HEK293 (cell line): Measurements from ENCODE around the gene ARIH1.

ENCODE experiments used
- GFI1B ChIP-seq: fragments of 450-650 bp; formaldehyde crosslinking; IDR thresholded peaks from 2 replicates; pipeline ENCODE4 v1.5.1; 2016; ENCODE audit warnings: missing biosample characterization, missing genetic modification characterization
- KLF9 ChIP-seq: fragments of 450-650 bp; formaldehyde crosslinking; IDR thresholded peaks from 2 replicates; pipeline ENCODE4 v1.5.1; 2016; ENCODE audit warnings: missing biosample characterization, missing genetic modification characterization, low read depth
- OVOL3 ChIP-seq: fragments of 450-650 bp; formaldehyde crosslinking; IDR thresholded peaks from 2 replicates; pipeline ENCODE4 v1.5.1; 2016; ENCODE audit warnings: missing biosample characterization, missing genetic modification characterization
- SALL2 ChIP-seq: fragments of 450-650 bp; formaldehyde crosslinking; IDR thresholded peaks from 2 replicates; pipeline ENCODE4 v1.5.0; 2017; ENCODE audit warnings: missing biosample characterization, mild to moderate bottlenecking, missing genetic modification characterization, borderline replicate concordance
- SETDB1 ChIP-seq: IDR thresholded peaks from one replicate; pipeline ENCODE4 v1.6.1; 2017; ENCODE audit warnings: mild to moderate bottlenecking, low read length, moderate library complexity, mixed read lengths; ENCODE audit not compliant: insufficient read length
- SP7 ChIP-seq: fragments of 450-650 bp; formaldehyde crosslinking; IDR thresholded peaks from 2 replicates; pipeline ENCODE4 v1.5.1; 2016; ENCODE audit warnings: missing biosample characterization, missing genetic modification characterization
- ZBTB20 ChIP-seq: fragments of 450-650 bp; formaldehyde crosslinking; IDR thresholded peaks from 2 replicates; pipeline ENCODE4 v1.5.1; 2016; ENCODE audit warnings: missing biosample characterization, missing genetic modification characterization
- ZBTB8A ChIP-seq: fragments of 450-650 bp; formaldehyde crosslinking; IDR thresholded peaks from 2 replicates; pipeline ENCODE4 v1.5.1; 2016; ENCODE audit warnings: missing biosample characterization, missing genetic modification characterization
- ZFP3 ChIP-seq: fragments of 450-650 bp; formaldehyde crosslinking; IDR thresholded peaks from 2 replicates; pipeline ENCODE4 v1.5.1; 2016; ENCODE audit warnings: low read depth, missing biosample characterization, missing genetic modification characterization
- ZFP69B ChIP-seq: fragments of 450-650 bp; formaldehyde crosslinking; IDR thresholded peaks from 2 replicates; pipeline ENCODE4 v1.5.1; 2016; ENCODE audit warnings: missing biosample characterization, missing genetic modification characterization
- ZNF112 ChIP-seq: fragments of 450-650 bp; formaldehyde crosslinking; IDR thresholded peaks from 2 replicates; pipeline ENCODE4 v1.5.0; 2017; ENCODE audit warnings: missing biosample characterization, missing genetic modification characterization
- ZNF114 ChIP-seq: fragments of 450-650 bp; formaldehyde crosslinking; IDR thresholded peaks from 2 replicates; pipeline ENCODE4 v1.5.0; 2017; ENCODE audit warnings: missing biosample characterization, missing genetic modification characterization
- ZNF132 ChIP-seq: fragments of 450-650 bp; formaldehyde crosslinking; IDR thresholded peaks from 2 replicates; pipeline ENCODE4 v1.5.1; 2017; ENCODE audit warnings: missing biosample characterization, missing genetic modification characterization, borderline replicate concordance
- ZNF133 ChIP-seq: fragments of 450-650 bp; formaldehyde crosslinking; IDR thresholded peaks from 2 replicates; pipeline ENCODE4 v1.5.1; 2016; ENCODE audit warnings: missing biosample characterization, missing genetic modification characterization
- ZNF155 ChIP-seq: fragments of 450-650 bp; formaldehyde crosslinking; IDR thresholded peaks from 2 replicates; pipeline ENCODE4 v1.5.1; 2016; ENCODE audit warnings: missing biosample characterization, missing genetic modification characterization
- ZNF221 ChIP-seq: fragments of 450-650 bp; formaldehyde crosslinking; IDR thresholded peaks from 2 replicates; pipeline ENCODE4 v1.5.1; 2017; ENCODE audit warnings: missing biosample characterization, missing genetic modification characterization, borderline replicate concordance
- ZNF24 ChIP-seq: fragments of 450-650 bp; formaldehyde crosslinking; IDR thresholded peaks from 2 replicates; pipeline ENCODE4 v1.5.1; 2016; ENCODE audit warnings: missing biosample characterization, missing genetic modification characterization
- ZNF292 ChIP-seq: fragments of 450-650 bp; formaldehyde crosslinking; IDR thresholded peaks from 2 replicates; pipeline ENCODE4 v1.5.1; 2016; ENCODE audit warnings: low read depth, missing biosample characterization, missing genetic modification characterization, borderline replicate concordance
- ZNF341 ChIP-seq: fragments of 450-650 bp; formaldehyde crosslinking; IDR thresholded peaks from 2 replicates; pipeline ENCODE4; 2016; ENCODE audit warnings: low read depth, missing biosample characterization, missing genetic modification characterization
- ZNF366 ChIP-seq: fragments of 450-650 bp; formaldehyde crosslinking; conservative IDR thresholded peaks from 2 replicates; pipeline ENCODE4 v1.5.1; 2016; ENCODE audit warnings: missing biosample characterization, missing genetic modification characterization
- ZNF423 ChIP-seq: fragments of 450-650 bp; formaldehyde crosslinking; IDR thresholded peaks from 2 replicates; pipeline ENCODE4 v1.5.1; 2016; ENCODE audit warnings: missing biosample characterization, missing genetic modification characterization
- ZNF555 ChIP-seq: fragments of 450-650 bp; formaldehyde crosslinking; conservative IDR thresholded peaks from 2 replicates; pipeline ENCODE4 v1.5.1; 2017; ENCODE audit warnings: missing biosample characterization, mild to moderate bottlenecking, missing genetic modification characterization, inconsistent platforms
- ZNF571 ChIP-seq: fragments of 450-650 bp; formaldehyde crosslinking; IDR thresholded peaks from 2 replicates; pipeline ENCODE4 v1.5.0; 2017; ENCODE audit warnings: missing biosample characterization, missing genetic modification characterization
- ZNF624 ChIP-seq: fragments of 450-650 bp; formaldehyde crosslinking; IDR thresholded peaks from 2 replicates; pipeline ENCODE4 v1.5.1; 2017; ENCODE audit warnings: missing biosample characterization, missing genetic modification characterization
- ZNF670 ChIP-seq: fragments of 450-650 bp; formaldehyde crosslinking; IDR thresholded peaks from 2 replicates; pipeline ENCODE4 v1.5.1; 2016; ENCODE audit warnings: missing biosample characterization, missing genetic modification characterization, low read depth
- ZNF768 ChIP-seq: fragments of 450-650 bp; formaldehyde crosslinking; IDR thresholded peaks from 2 replicates; pipeline ENCODE4 v1.5.1; 2018; ENCODE audit warnings: missing biosample characterization, mild to moderate bottlenecking, missing genetic modification characterization
- ZNF843 ChIP-seq: fragments of 450-650 bp; formaldehyde crosslinking; IDR thresholded peaks from 2 replicates; pipeline ENCODE4 v1.5.1; 2016; ENCODE audit warnings: missing biosample characterization, missing genetic modification characterization
- TF ChIP-seq, protein P1 (sequence below): fragments of 450-650 bp; formaldehyde crosslinking; IDR thresholded peaks from 2 replicates; pipeline ENCODE4 v1.5.1; 2016; ENCODE audit warnings: missing biosample characterization, missing genetic modification characterization
- TF ChIP-seq, protein P2 (sequence below): fragments of 450-650 bp; formaldehyde crosslinking; IDR thresholded peaks from 2 replicates; pipeline ENCODE4 v1.5.1; 2016; ENCODE audit warnings: missing biosample characterization, missing genetic modification characterization
- TF ChIP-seq, protein P3 (sequence below): fragments of 450-650 bp; formaldehyde crosslinking; IDR thresholded peaks from 2 replicates; pipeline ENCODE4 v1.5.1; 2016; ENCODE audit warnings: missing biosample characterization, missing genetic modification characterization
- TF ChIP-seq, protein P4 (sequence below): fragments of 450-650 bp; formaldehyde crosslinking; IDR thresholded peaks from 2 replicates; pipeline ENCODE4 v1.5.1; 2017; ENCODE audit warnings: missing biosample characterization, missing genetic modification characterization
- TF ChIP-seq, protein P5 (sequence below): fragments of 450-650 bp; formaldehyde crosslinking; IDR thresholded peaks from 2 replicates; pipeline ENCODE4 v1.5.1; 2016; ENCODE audit warnings: missing biosample characterization, missing genetic modification characterization, low read depth

Gene ARIH1

DNA sequence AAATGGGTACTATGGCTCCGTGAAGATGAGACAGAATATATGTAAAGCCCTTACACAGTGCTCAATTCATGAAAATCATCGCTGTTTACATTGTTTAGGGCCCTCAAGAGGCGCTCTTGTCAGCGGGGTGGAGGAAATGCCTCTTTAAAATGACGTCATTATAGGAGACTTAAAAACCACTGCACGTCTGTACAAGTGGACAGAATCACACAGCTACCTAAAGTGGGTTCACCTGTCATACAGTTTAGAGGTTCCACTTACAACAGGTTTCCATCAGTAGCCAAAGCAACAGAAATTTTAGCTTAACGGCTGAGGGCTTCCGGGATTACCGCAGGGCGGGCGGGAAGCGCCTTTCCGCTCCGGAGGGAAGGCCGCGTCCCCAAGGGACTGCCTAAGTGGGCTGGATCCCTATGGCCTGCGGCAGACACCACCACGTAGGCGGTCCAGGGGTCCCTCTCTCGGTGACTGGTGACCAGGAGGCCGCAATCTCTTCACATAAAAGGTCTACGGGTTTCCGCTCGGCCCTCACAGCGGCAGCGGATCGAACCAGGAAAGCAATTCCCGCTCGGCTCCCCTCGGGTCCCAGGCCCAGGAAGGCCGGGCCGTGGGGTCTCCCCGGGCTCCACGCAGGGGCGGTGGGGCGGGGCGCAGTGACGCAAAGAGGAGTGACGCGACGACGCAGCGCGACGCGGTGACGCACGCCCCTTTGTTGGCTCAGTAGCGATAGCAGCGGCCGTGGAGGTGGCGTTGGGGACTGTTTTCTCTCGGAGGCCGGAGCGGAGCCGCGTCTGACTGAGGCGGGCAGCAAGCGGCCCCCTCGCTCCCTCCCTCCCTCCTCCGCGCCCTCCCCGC, at the start of gene ARIH1 (continued):
- TF ChIP-seq ZNF24 (tag by site-specific recombination) (peak; percentile 79), OVOL3 (tag by site-specific recombination) (peak; percentile 85), ZNF114 (no peak), KLF9 (tag by site-specific recombination) (peak; percentile 89), ZNF571 (tag by site-specific recombination) (no peak), SETDB1 (no peak), ZBTB8A (tag by site-specific recombination) (peak; percentile 91), ZNF221 (no peak), ZFP3 (tag by site-specific recombination) (no peak), ZNF670 (tag by site-specific recombination) (no peak), ZNF341 (tag by site-specific recombination) (peak; percentile 70), SP7 (peak; percentile 95), ZNF768 (peak; percentile 58), ZNF423 (tag by site-specific recombination) (peak; percentile 95), ZNF155 (tag by site-specific recombination) (no peak), ZNF112 (tag by site-specific recombination) (no peak), ZNF132 (tag by site-specific recombination) (no peak), ZNF133 (no peak), ZNF366 (no peak; the same call in 1 of the 2 replicates), ZNF843 (tag by site-specific recombination) (peak; percentile 87; the same call in 1 of the 2 replicates), ZNF624 (tag by site-specific recombination) (peak; percentile 76; the same call in 1 of the 2 replicates), ZBTB20 (tag by site-specific recombination) (peak; percentile 59; the same call in 1 of the 2 replicates), SALL2 (tag by site-specific recombination) (no peak), ZNF292 (tag by site-specific recombination) (no peak), ZNF555 (tag by site-specific recombination) (no peak), ZFP69B (tag by site-specific recombination) (peak; percentile 93), GFI1B (tag by site-specific recombination) (peak; percentile 55; the same call in 1 of the 2 replicates)
- TF ChIP-seq, protein P1, sequence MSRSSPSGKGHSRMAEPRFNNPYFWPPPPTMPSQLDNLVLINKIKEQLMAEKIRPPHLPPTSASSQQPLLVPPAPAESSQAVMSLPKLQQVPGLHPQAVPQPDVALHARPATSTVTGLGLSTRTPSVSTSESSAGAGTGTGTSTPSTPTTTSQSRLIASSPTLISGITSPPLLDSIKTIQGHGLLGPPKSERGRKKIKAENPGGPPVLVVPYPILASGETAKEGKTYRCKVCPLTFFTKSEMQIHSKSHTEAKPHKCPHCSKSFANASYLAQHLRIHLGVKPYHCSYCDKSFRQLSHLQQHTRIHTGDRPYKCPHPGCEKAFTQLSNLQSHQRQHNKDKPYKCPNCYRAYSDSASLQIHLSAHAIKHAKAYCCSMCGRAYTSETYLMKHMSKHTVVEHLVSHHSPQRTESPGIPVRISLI (tag by site-specific recombination): no peak; the same call in 1 of the 2 replicates
- TF ChIP-seq, protein P2, sequence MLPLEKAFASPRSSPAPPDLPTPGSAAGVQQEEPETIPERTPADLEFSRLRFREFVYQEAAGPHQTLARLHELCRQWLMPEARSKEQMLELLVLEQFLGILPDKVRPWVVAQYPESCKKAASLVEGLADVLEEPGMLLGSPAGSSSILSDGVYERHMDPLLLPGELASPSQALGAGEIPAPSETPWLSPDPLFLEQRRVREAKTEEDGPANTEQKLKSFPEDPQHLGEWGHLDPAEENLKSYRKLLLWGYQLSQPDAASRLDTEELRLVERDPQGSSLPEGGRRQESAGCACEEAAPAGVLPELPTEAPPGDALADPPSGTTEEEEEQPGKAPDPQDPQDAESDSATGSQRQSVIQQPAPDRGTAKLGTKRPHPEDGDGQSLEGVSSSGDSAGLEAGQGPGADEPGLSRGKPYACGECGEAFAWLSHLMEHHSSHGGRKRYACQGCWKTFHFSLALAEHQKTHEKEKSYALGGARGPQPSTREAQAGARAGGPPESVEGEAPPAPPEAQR (tag by site-specific recombination): no peak
- TF ChIP-seq, protein P3, sequence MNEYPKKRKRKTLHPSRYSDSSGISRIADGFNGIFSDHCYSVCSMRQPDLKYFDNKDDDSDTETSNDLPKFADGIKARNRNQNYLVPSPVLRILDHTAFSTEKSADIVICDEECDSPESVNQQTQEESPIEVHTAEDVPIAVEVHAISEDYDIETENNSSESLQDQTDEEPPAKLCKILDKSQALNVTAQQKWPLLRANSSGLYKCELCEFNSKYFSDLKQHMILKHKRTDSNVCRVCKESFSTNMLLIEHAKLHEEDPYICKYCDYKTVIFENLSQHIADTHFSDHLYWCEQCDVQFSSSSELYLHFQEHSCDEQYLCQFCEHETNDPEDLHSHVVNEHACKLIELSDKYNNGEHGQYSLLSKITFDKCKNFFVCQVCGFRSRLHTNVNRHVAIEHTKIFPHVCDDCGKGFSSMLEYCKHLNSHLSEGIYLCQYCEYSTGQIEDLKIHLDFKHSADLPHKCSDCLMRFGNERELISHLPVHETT (tag by site-specific recombination): peak; percentile 85; the same call in 1 of the 2 replicates
- TF ChIP-seq, protein P4, sequence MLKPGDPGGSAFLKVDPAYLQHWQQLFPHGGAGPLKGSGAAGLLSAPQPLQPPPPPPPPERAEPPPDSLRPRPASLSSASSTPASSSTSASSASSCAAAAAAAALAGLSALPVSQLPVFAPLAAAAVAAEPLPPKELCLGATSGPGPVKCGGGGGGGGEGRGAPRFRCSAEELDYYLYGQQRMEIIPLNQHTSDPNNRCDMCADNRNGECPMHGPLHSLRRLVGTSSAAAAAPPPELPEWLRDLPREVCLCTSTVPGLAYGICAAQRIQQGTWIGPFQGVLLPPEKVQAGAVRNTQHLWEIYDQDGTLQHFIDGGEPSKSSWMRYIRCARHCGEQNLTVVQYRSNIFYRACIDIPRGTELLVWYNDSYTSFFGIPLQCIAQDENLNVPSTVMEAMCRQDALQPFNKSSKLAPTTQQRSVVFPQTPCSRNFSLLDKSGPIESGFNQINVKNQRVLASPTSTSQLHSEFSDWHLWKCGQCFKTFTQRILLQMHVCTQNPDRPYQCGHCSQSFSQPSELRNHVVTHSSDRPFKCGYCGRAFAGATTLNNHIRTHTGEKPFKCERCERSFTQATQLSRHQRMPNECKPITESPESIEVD (tag by site-specific recombination): peak; percentile 81
- TF ChIP-seq, protein P5, sequence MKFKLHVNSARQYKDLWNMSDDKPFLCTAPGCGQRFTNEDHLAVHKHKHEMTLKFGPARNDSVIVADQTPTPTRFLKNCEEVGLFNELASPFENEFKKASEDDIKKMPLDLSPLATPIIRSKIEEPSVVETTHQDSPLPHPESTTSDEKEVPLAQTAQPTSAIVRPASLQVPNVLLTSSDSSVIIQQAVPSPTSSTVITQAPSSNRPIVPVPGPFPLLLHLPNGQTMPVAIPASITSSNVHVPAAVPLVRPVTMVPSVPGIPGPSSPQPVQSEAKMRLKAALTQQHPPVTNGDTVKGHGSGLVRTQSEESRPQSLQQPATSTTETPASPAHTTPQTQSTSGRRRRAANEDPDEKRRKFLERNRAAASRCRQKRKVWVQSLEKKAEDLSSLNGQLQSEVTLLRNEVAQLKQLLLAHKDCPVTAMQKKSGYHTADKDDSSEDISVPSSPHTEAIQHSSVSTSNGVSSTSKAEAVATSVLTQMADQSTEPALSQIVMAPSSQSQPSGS (tag by site-specific recombination): peak; percentile 100
